ENCODE results near the gene ITPR3. TPM values are rescaled to one million over a fixed set of nuclear protein-coding genes. Genes with fewer than 3 reads are reported as not detected.

The ITPR3 gene
- total and polyA plus RNA-seq, 10 donors, result 9.9 to 95.6 (median 62.1) TPM

DNA sequence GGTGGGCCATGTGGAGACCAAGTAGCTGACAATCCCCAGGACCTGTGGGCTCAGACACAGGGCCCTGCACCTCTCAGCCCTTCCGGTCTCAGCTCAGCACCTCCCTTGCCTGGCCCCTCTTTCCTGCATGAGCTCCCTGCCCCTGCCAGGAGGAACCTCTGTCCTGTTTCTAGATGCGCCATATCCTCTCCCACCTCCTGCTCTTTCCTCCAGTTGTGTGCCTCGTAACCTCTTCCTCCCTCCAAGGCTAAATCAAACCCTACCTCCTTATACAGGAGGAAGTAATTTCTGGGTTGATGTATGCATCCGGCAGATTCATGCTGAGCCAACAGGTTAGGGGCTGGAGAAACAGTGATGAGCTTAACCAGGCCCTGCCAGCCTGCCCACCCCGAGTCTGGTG, 30.9 kb downstream of the ITPR3 start:
- H3K27ac ChIP-seq, result peak overlapping the region; percentile 23 to 81 (median 62)
- no peak for DNase-seq
- 37 to 49% (median 47%) methylated on average over 5 of the region's 5 CpGs for WGBS, 5 donors
- H3K4me1 ChIP-seq, result peaks cover 0 to 24% (median 6%) of the 10 kb centered on the region in 6 donors
- intact Hi-C loops (cut with DNase I; ENCODE audit: low total_unique reads), result no loop called here
- no peaks in the 10 kb centered on the region for H3K27me3 ChIP-seq (replicated peaks in 1 of 7)
- no peak overlapping the region for H3K4me3 ChIP-seq
- TF ChIP-seq, protein P1, sequence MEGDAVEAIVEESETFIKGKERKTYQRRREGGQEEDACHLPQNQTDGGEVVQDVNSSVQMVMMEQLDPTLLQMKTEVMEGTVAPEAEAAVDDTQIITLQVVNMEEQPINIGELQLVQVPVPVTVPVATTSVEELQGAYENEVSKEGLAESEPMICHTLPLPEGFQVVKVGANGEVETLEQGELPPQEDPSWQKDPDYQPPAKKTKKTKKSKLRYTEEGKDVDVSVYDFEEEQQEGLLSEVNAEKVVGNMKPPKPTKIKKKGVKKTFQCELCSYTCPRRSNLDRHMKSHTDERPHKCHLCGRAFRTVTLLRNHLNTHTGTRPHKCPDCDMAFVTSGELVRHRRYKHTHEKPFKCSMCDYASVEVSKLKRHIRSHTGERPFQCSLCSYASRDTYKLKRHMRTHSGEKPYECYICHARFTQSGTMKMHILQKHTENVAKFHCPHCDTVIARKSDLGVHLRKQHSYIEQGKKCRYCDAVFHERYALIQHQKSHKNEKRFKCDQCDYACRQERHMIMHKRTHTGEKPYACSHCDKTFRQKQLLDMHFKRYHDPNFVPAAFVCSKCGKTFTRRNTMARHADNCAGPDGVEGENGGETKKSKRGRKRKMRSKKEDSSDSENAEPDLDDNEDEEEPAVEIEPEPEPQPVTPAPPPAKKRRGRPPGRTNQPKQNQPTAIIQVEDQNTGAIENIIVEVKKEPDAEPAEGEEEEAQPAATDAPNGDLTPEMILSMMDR (IDR thresholded peaks at IDR 0.05 in 8 of 11, conservative IDR thresholded peaks at IDR 0.05 in 3 of 11), result no peak
- no peak for TF ChIP-seq POLR2A (IDR thresholded peaks at IDR 0.05)
- peak in 2 of 3 donors; percentile 66 for TF ChIP-seq POLR2AphosphoS5 (IDR thresholded peaks at IDR 0.05)
- H3K36me3 ChIP-seq, result peaks cover 0 to 73% (median 22%) of the 10 kb centered on the region in 6 donors
- H3K9me3 ChIP-seq, result no peaks in the 10 kb centered on the region

DNA sequence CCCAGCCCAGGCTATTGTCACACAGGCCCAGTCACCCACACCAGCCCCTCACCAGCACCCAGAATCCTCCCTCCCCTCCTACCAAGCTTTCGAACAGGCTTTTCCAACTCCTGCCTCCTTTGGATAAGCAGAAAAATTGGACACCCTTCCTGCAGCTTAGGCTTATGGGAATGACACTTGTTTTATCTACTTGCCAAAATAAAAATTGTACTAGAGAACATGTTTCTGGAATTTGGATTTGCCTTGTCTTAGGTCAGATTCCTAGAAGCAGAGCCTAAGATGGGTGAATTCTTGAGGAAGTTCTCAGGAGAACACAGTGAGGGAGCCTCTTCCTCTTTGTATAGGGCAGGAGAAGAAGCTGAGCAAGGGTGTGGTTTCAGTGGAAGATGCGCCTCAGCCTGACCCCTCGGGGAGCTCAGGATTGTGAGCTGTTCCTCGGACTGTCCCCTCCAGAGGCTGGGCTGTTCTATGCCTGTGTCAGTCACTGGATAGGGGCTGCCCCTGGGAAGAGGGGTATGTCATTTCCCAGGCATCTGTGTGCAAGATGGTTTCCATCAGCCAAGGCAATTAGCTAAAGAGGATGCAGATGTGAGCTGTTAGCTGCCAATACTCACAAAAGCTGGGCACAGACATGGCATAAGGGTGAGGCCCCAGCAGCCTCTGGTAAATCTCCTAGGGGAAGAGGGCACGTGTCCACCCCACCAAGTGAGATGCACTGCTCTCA, 33.9 kb downstream of the ITPR3 start:
- 58 to 68% (median 63%) methylated on average over 5 of the region's 5 CpGs for WGBS, 5 donors
- H3K4me1 ChIP-seq, result peaks cover 0 to 16% (median 6%) of the 10 kb centered on the region in 6 donors
- no peak overlapping the region for H3K27ac ChIP-seq
- H3K27me3 ChIP-seq (replicated peaks in 1 of 7), result no peaks in the 10 kb centered on the region
- intact Hi-C loops (cut with DNase I; ENCODE audit: low total_unique reads), result no loop called here
- no peak for DNase-seq
- TF ChIP-seq POLR2AphosphoS5 (IDR thresholded peaks at IDR 0.05) (no peak), POLR2A (IDR thresholded peaks at IDR 0.05) (no peak)
- TF ChIP-seq, protein P1 (IDR thresholded peaks at IDR 0.05 in 8 of 11, conservative IDR thresholded peaks at IDR 0.05 in 3 of 11), result no peak
- H3K9me3 ChIP-seq, result no peaks in the 10 kb centered on the region
- H3K4me3 ChIP-seq, result no peak overlapping the region
- peaks cover 0 to 73% (median 36%) of the 10 kb centered on the region in 6 donors for H3K36me3 ChIP-seq

DNA sequence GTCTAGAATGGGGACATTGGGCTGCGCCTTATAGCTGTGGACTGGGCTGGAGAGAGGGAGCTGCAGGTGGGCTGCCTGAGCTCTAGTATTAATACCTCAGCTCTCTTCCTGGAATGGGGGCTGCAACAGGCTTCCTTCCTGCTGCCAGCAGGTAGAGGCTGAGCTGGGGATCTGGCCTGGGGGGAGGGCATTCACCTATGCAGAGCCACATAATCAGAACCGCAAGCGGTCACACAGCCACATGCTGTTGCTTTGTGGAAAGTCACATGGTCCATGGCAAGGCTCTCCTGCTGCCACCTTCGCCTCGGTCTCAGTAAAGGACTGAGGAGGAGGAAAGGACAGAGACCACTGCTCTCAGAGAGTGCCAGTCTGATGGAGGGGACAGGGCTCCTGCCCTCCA, 35.7 kb downstream of the ITPR3 start:
- WGBS, 5 donors, result 95 to 100% (median 98%) methylated on average over 4 to 5 of the region's 5 CpGs
- Histone ChIP-seq H3K4me3 (no peak overlapping the region), H3K27me3 (replicated peaks in 1 of 7) (no peaks in the 10 kb centered on the region), H3K36me3 (peaks cover 0 to 85% (median 37%) of the 10 kb centered on the region in 6 donors), H3K9me3 (no peaks in the 10 kb centered on the region), H3K27ac (no peak overlapping the region), H3K4me1 (peaks cover 0 to 10% (median 3%) of the 10 kb centered on the region in 6 donors)
- intact Hi-C loops (cut with DNase I; ENCODE audit: low total_unique reads), result no loop called here
- TF ChIP-seq POLR2AphosphoS5 (IDR thresholded peaks at IDR 0.05), result no peak
- TF ChIP-seq, protein P1 (IDR thresholded peaks at IDR 0.05 in 8 of 11, conservative IDR thresholded peaks at IDR 0.05 in 3 of 11), result no peak
- no peak for TF ChIP-seq POLR2A (IDR thresholded peaks at IDR 0.05)
- DNase-seq, result no peak

DNA sequence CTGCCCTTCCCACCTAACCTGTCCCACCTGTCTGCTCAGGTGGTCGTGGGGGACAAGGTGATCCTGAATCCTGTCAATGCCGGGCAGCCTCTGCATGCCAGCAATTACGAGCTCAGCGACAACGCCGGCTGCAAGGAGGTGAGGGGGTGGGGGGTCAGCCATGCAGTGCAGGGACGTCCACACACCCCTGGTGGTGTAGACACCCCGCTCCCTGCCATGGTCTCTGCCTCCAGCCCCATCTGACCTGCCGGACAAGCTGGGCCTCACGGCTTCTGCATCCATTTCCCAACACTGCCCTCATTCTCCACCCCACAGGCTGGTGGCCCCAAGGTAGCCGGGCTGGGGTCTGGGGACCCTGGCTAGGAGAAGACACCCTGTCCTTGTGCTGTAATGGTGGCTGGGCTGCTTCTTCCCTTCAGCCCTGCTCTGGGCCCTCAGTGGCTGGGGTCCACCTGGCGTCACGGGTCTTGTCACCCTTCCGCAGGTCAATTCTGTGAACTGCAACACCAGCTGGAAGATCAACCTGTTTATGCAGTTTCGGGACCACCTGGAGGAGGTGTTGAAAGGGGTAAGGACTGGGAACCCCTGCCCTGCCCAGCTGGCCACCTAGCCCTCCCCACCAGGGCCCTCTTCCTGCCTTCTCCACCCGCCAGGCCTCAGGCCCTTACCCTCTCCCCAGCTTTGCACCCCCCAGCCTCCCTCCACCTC, 38.0 kb downstream of the ITPR3 start:
- Histone ChIP-seq H3K36me3 (peaks cover 0 to 95% (median 49%) of the 10 kb centered on the region in 6 donors), H3K27ac (no peak overlapping the region), H3K27me3 (replicated peaks in 1 of 7) (no peaks in the 10 kb centered on the region), H3K9me3 (no peaks in the 10 kb centered on the region), H3K4me1 (no peaks in the 10 kb centered on the region), H3K4me3 (no peak overlapping the region)
- intact Hi-C loops (cut with DNase I; ENCODE audit: low total_unique reads), result no loop called here
- TF ChIP-seq POLR2A (IDR thresholded peaks at IDR 0.05) (no peak), POLR2AphosphoS5 (IDR thresholded peaks at IDR 0.05) (peak in 1 of 3 donors; percentile 0)
- TF ChIP-seq, protein P1 (IDR thresholded peaks at IDR 0.05 in 8 of 11, conservative IDR thresholded peaks at IDR 0.05 in 3 of 11), result no peak
- DNase-seq, result no peak
- 91 to 95% (median 94%) methylated on average over 16 of the region's 16 CpGs for WGBS, 5 donors

All from spleen (tissue), 11 donors.